PC-3 (cell line): ENCODE data around the gene NFYC. TPM values are rescaled to one million over a fixed set of nuclear protein-coding genes. Genes with fewer than 3 reads are reported as not detected.

Experiments used
- ATAC-seq: fragments of 200-7000 bp; cut with Tn5 transposase; 2 replicates; pipeline ENCODE4 v1.9.1; 2020; ENCODE audit warnings: mild to moderate bottlenecking, moderate library complexity
- Bru-seq: library from RNA; stranded (reverse); fragments of 400-500 nt; gene quantifications from one replicate; lab custom pipeline; 2021; lab: Mats Ljungman, UMichigan
- BruChase-seq, 2 experiments: library from RNA; stranded (reverse); fragments of 400-500 nt; gene quantifications; one replicate each; lab custom pipeline; 2021; lab: Mats Ljungman, UMichigan
- BruUV-seq: library from RNA; stranded (reverse); fragments of 400-500 nt; replicated peaks from 2 replicates; lab custom pipeline; 2021; lab: Mats Ljungman, UMichigan
- CTCF ChIA-PET: fragments of 300-600 bp; sonication (Branson Sonifier 250); formaldehyde crosslinking; loops from one replicate; lab custom pipeline; 2022; ENCODE audit warnings: antibody characterized with exemption; lab: Charles Lee
- POLR2A ChIA-PET: fragments of 300-600 bp; sonication (Branson Sonifier 250); formaldehyde crosslinking; loops from one replicate; lab custom pipeline; 2022; ENCODE audit warnings: antibody characterized with exemption; ENCODE audit not compliant: unreplicated experiment; lab: Charles Lee
- DNase-seq: peaks from one replicate; pipeline ENCODE4 v3.0.0-alpha.2; 2015
- H2AFZ ChIP-seq: fragments of 300-600 bp; sonication (generic); 2 replicates; pipeline ENCODE4 v1.6.0; 2016; ENCODE audit warnings: antibody characterized with exemption, low read length
- H3F3A ChIP-seq: fragments of 300-600 bp; sonication (generic); one replicate; pipeline ENCODE4 v1.6.0; 2017; ENCODE audit warnings: antibody characterized with exemption, low read length, control low read depth, mild to moderate bottlenecking; ENCODE audit not compliant: unreplicated experiment
- H3K27ac ChIP-seq: fragments of 300-600 bp; sonication (generic); 2 replicates; pipeline ENCODE4 v1.5.1; 2016; ENCODE audit warnings: mild to moderate bottlenecking, low read length
- H3K27me3 ChIP-seq: fragments of 300-600 bp; sonication (generic); 2 replicates; pipeline ENCODE4 v1.6.1; 2016; ENCODE audit warnings: low read length, mixed read lengths
- H3K36me3 ChIP-seq: fragments of 300-600 bp; sonication (generic); 2 replicates; pipeline ENCODE4 v1.6.1; 2016; ENCODE audit warnings: low read depth, mixed run types, low read length, mixed read lengths
- H3K4me1 ChIP-seq: fragments of 300-600 bp; sonication (generic); 2 replicates; pipeline ENCODE4 v1.5.1; 2016; ENCODE audit warnings: low read length; ENCODE audit not compliant: insufficient read depth
- H3K4me2 ChIP-seq: fragments of 300-600 bp; sonication (generic); 2 replicates; pipeline ENCODE4 v1.6.0; 2016; ENCODE audit warnings: low read length
- H3K4me3 ChIP-seq: fragments of 300-600 bp; sonication (generic); 2 replicates; pipeline ENCODE4 v1.5.1; 2016; ENCODE audit warnings: mild to moderate bottlenecking, low read length, mixed read lengths
- H3K79me2 ChIP-seq: fragments of 300-600 bp; sonication (generic); 2 replicates; pipeline ENCODE4 v1.6.1; 2017; ENCODE audit warnings: low read length, mixed read lengths
- H3K9ac ChIP-seq: fragments of 300-600 bp; sonication (generic); 2 replicates; pipeline ENCODE4 v1.6.0; 2016; ENCODE audit warnings: mild to moderate bottlenecking, low read length
- H3K9me2 ChIP-seq: fragments of 300-600 bp; sonication (generic); replicated peaks from 2 replicates; pipeline ENCODE4 v1.6.1; 2016; ENCODE audit warnings: mixed run types, low read length, mixed read lengths
- H3K9me3 ChIP-seq: fragments of 300-600 bp; sonication (generic); 2 replicates; pipeline ENCODE4 v1.6.1; 2016; ENCODE audit warnings: low read length, mixed read lengths
- H4K20me1 ChIP-seq: fragments of 300-600 bp; sonication (generic); 2 replicates; pipeline ENCODE4 v1.6.1; 2016; ENCODE audit warnings: low read length, mixed read lengths
- CTCF ChIP-seq: fragments of 300-600 bp; sonication (generic); conservative IDR thresholded peaks from 2 replicates; pipeline ENCODE4 v1.5.1; 2017; ENCODE audit warnings: antibody characterized with exemption, low read depth, mild to moderate bottlenecking, low read length
- EZH2 ChIP-seq: fragments of 300-600 bp; sonication (generic); IDR thresholded peaks from one replicate; pipeline ENCODE4 v1.6.1; 2017; ENCODE audit warnings: antibody characterized with exemption, mild to moderate bottlenecking, low read length; ENCODE audit not compliant: unreplicated experiment
- EZH2phosphoT487 ChIP-seq: fragments of 300-600 bp; sonication (generic); IDR thresholded peaks from 2 replicates; pipeline ENCODE4 v1.6.1; 2018; ENCODE audit warnings: mild to moderate bottlenecking, antibody characterized with exemption, low read length, borderline replicate concordance
- intact Hi-C: fragments of 100-400 bp; cut with micrococcal nuclease; formaldehyde crosslinking; loops from 2 replicates; pipeline ENCODE4 v1.9.0; 2023
- long read RNA-seq: library from polyadenylated mRNA; unstranded; transcript quantifications from one replicate; pipeline ENCODE4 v2.0.0, GENCODE V29; 2021; ENCODE audit not compliant: unreplicated experiment
- total RNA-seq: library from RNA; depleted of rRNA; stranded (reverse); fragments of >200 nt; gene quantifications from 2 replicates; pipeline ENCODE4 v1.2.3, GENCODE V29; 2014; rRNA removed

The NFYC gene
- total RNA-seq (49.4 and 52.6 TPM in 2 replicates), Bru-seq, nascent RNA (percentile 81 among the genes with signal in this experiment), BruChase-seq, experiment 1, labeled RNA remaining after a 6-hour chase (percentile 70 among the genes with signal in this experiment), BruChase-seq, experiment 2, labeled RNA remaining after a 2-hour chase (percentile 68 among the genes with signal in this experiment)
- long read RNA-seq, transcript NFYC-213 (10 exons, 1,950 nt) = major isoform, 76 of 139 reads
- long read RNA-seq, transcript NFYC-215 (10 exons, 1,911 nt) = minor isoform, 6 of 139 reads
- long read RNA-seq, transcript NFYC-202 (10 exons, 1,202 nt) = minor isoform, 5 of 139 reads
- long read RNA-seq, partial matches to known transcripts = 19 of 139 reads
- long read RNA-seq, other reads (novel, unspliced or antisense) = 27 of 139 reads

- peaks cover 72% of the 10 kb centered on the region for H3K79me2 ChIP-seq
- H3K4me3 ChIP-seq = peak within 1 kb of the TSS; percentile 92
- POLR2A ChIA-PET = interaction anchor here (0.6 to 1.0 kb wide), 2 partner anchors 20 to 163 kb away, joined by 3 to 16 read pairs; no protein-coding TSS in a partner anchor
- no peak for TF ChIP-seq EZH2phosphoT487
- no peak for TF ChIP-seq EZH2
- TF ChIP-seq CTCF = no peak
- no peaks in the 10 kb centered on the region for H3K9me3 ChIP-seq
- peaks cover 32% of the 10 kb centered on the region for H3K4me1 ChIP-seq
- H3K9ac ChIP-seq = peak within 1 kb of the TSS; percentile 100
- H2AFZ ChIP-seq = peak within 1 kb of the TSS; percentile 84
- H3K36me3 ChIP-seq = no peaks in the 10 kb centered on the region
- peak within 1 kb of the TSS; percentile 95 for H3K27ac ChIP-seq
- peak within 1 kb of the TSS; percentile 98 for H3K4me2 ChIP-seq
- ATAC-seq (peak; percentile 86), DNase-seq (peak; percentile 99)
- H3F3A ChIP-seq = no peaks in the 10 kb centered on the region
- no TSS peak for BruUV-seq
- no peaks in the 10 kb centered on the region for H4K20me1 ChIP-seq
- no peaks in the 10 kb centered on the region for H3K27me3 ChIP-seq
- no peaks in the 10 kb centered on the region for H3K9me2 ChIP-seq
- CTCF ChIA-PET = interaction anchor here (0.5 to 1.0 kb wide), 4 partner anchors 31 to 1756 kb away, joined by 3 read pairs; no protein-coding TSS in a partner anchor
- intact Hi-C loops = loop anchor here (5.0 kb wide), 2 partner anchors 61 to 81 kb away; no protein-coding TSS in a partner anchor
These were observed at the start of gene NFYC for GRCh38 chr1:40691538-40692428. Gene NFYC, plus strand, starts transcription at chr1:40691704. Its CDS starts 47,140 bp downstream, at chr1:40738844.

GRCh38 chr1:40645118-40645680, 46.3 kb upstream of the NFYC start:
- Histone ChIP-seq H3K79me2 (no peaks in the 10 kb centered on the region), H3F3A (no peaks in the 10 kb centered on the region), H4K20me1 (no peaks in the 10 kb centered on the region), H3K27me3 (no peaks in the 10 kb centered on the region), H3K4me2 (no peak overlapping the region), H3K36me3 (no peaks in the 10 kb centered on the region), H3K27ac (no peak overlapping the region), H3K9me2 (no peaks in the 10 kb centered on the region), H3K9me3 (no peaks in the 10 kb centered on the region), H3K4me1 (0 out of 2 replicates have a peak, but pooled peaks cover 5% of the 10 kb centered on the region), H3K4me3 (no peak overlapping the region), H2AFZ (no peak overlapping the region), H3K9ac (no peak overlapping the region)
- no peak for ATAC-seq
- DNase-seq = no peak
- no peak for TF ChIP-seq EZH2
- no peak for TF ChIP-seq CTCF
- TF ChIP-seq EZH2phosphoT487 = no peak
- intact Hi-C loops = no loop called here
- ChIA-PET POLR2A (no interaction called here), CTCF (no interaction called here)
- no TSS peak for BruUV-seq
